Progenitor cell of endocrine pancreas (in vitro differentiated cells): ENCODE results near the gene PLEKHM1. TPM values are rescaled to one million over a fixed set of nuclear protein-coding genes. Genes with fewer than 3 reads are reported as not detected.

Experiments used
- DNase-seq: peaks from one replicate; pipeline ENCODE4 v3.0.0; 2021; ENCODE audit warnings: low spot score; ENCODE audit not compliant: unreplicated experiment
- H3K27ac Mint-ChIP-seq: 2 replicates; pipeline ENCODE4 v1.8.0; 2021; ENCODE audit warnings: mild to moderate bottlenecking, moderate library complexity, mixed read lengths
- H3K27me3 Mint-ChIP-seq: 2 replicates; pipeline ENCODE4 v1.8.0; 2021; ENCODE audit warnings: mixed read lengths
- H3K36me3 Mint-ChIP-seq: 2 replicates; pipeline ENCODE4 v1.8.0; 2022; ENCODE audit warnings: mixed read lengths; ENCODE audit not compliant: insufficient read depth
- H3K4me1 Mint-ChIP-seq: 2 replicates; pipeline ENCODE4 v1.8.0; 2021; ENCODE audit warnings: low read depth, mixed read lengths
- H3K4me3 Mint-ChIP-seq: 2 replicates; pipeline ENCODE4 v1.8.0; 2021; ENCODE audit warnings: low read depth, mild to moderate bottlenecking, moderate library complexity, mixed read lengths
- H3K9me3 Mint-ChIP-seq: 2 replicates; pipeline ENCODE4 v1.8.0; 2021; ENCODE audit warnings: low read depth, mixed read lengths
- CTCF ChIP-seq: fragments of 200-600 bp; sonication (generic); IDR thresholded peaks from one replicate; pipeline ENCODE4 v1.5.0; 2021; ENCODE audit warnings: antibody characterized with exemption, mild to moderate bottlenecking; ENCODE audit not compliant: unreplicated experiment
- total RNA-seq: library from RNA; stranded (reverse); gene quantifications from 2 replicates; pipeline ENCODE4 v1.2.1, GENCODE V29; 2021

The PLEKHM1 gene
- total RNA-seq, 1 donor from 2014 or later: 34.5 TPM

- H3K27me3 Mint-ChIP-seq: peaks cover 11% of the 10 kb centered on the region
- peaks cover 5% of the 10 kb centered on the region for H3K4me1 Mint-ChIP-seq
- DNase-seq: peak; percentile 57
- H3K9me3 Mint-ChIP-seq: no peaks in the 10 kb centered on the region
- H3K36me3 Mint-ChIP-seq: no peaks in the 10 kb centered on the region
- TF ChIP-seq CTCF: no peak
- no peak overlapping the region for H3K27ac Mint-ChIP-seq
- peak overlapping the region; percentile 47 for H3K4me3 Mint-ChIP-seq
These were observed 85.1 kb downstream of the PLEKHM1 start for GRCh38 chr17:45405250-45406086.

GRCh38 chr17:45404870-45405249, 85.7 kb downstream of the PLEKHM1 start:
- no peak overlapping the region for H3K27ac Mint-ChIP-seq
- H3K4me3 Mint-ChIP-seq: no peak overlapping the region
- H3K36me3 Mint-ChIP-seq: no peaks in the 10 kb centered on the region
- no peaks in the 10 kb centered on the region for H3K9me3 Mint-ChIP-seq
- TF ChIP-seq CTCF: no peak
- DNase-seq: no peak
- peaks cover 11% of the 10 kb centered on the region for H3K27me3 Mint-ChIP-seq
- peaks cover 5% of the 10 kb centered on the region for H3K4me1 Mint-ChIP-seq

- H3K27ac Mint-ChIP-seq: no peak overlapping the region
- DNase-seq: no peak
- H3K27me3 Mint-ChIP-seq: peaks cover 11% of the 10 kb centered on the region
- peaks cover 5% of the 10 kb centered on the region for H3K4me1 Mint-ChIP-seq
- H3K36me3 Mint-ChIP-seq: no peaks in the 10 kb centered on the region
- H3K9me3 Mint-ChIP-seq: no peaks in the 10 kb centered on the region
- no peak for TF ChIP-seq CTCF
- H3K4me3 Mint-ChIP-seq: no peak overlapping the region
These were observed 86.5 kb downstream of the PLEKHM1 start for GRCh38 chr17:45403906-45404490.

- no peak for TF ChIP-seq CTCF
- DNase-seq: no peak
- Mint-ChIP-seq H3K27ac (no peak overlapping the region), H3K27me3 (peaks cover 9% of the 10 kb centered on the region), H3K4me3 (no peak overlapping the region), H3K9me3 (no peaks in the 10 kb centered on the region), H3K4me1 (peaks cover 5% of the 10 kb centered on the region), H3K36me3 (no peaks in the 10 kb centered on the region)
These were observed 87.6 kb downstream of the PLEKHM1 start for GRCh38 chr17:45402916-45403315.

- Mint-ChIP-seq H3K27me3 (no peaks in the 10 kb centered on the region), H3K4me3 (no peak overlapping the region), H3K36me3 (peaks cover 8% of the 10 kb centered on the region), H3K27ac (no peak overlapping the region), H3K9me3 (no peaks in the 10 kb centered on the region), H3K4me1 (peaks cover 1% of the 10 kb centered on the region)
- no peak for DNase-seq
- no peak for TF ChIP-seq CTCF
These were observed 91.7 kb downstream of the PLEKHM1 start for GRCh38 chr17:45398800-45399199.
